Fibroblast of peridontal ligament (primary cell): Measurements from ENCODE around the gene ACTL7B.
"Not testable (repeated sequence)": the region's sequence is repeated elsewhere in the genome, so short reads cannot be mapped to it uniquely, and the experiment has no call there.

Experiments used
- DNase-seq: peaks from one replicate; pipeline ENCODE4 v3.0.0-alpha.2; 2010; ENCODE audit errors: extremely low read depth

Gene ACTL7B

GRCh38 chr9:108869092-108869725, 13.4 kb upstream of the ACTL7B start:
- DNase-seq = peak; percentile 17

DNA sequence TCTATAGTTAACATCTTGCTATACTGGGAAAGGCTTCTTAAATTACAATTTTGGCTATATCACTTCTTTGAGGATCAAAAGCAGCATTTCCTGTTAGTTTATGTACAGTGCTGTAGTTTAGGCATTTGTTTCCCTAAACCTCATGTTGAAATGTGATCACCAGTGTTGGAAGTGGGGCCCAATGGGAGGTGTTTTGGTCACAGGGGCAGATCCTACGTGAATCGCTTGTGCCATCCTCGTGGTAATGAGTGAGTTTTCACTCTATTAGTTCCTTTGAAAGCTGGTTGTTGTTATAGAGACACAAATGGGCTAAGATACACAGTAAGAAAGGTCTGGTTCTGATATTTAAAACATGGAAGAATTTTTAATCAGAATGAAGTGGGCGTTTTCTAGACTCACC, 12.0 kb upstream of the ACTL7B start:
- DNase-seq = no peak

- DNase-seq = no peak
Measured at GRCh38 chr9:108867116-108867515, 11.3 kb upstream of the ACTL7B start.

DNA sequence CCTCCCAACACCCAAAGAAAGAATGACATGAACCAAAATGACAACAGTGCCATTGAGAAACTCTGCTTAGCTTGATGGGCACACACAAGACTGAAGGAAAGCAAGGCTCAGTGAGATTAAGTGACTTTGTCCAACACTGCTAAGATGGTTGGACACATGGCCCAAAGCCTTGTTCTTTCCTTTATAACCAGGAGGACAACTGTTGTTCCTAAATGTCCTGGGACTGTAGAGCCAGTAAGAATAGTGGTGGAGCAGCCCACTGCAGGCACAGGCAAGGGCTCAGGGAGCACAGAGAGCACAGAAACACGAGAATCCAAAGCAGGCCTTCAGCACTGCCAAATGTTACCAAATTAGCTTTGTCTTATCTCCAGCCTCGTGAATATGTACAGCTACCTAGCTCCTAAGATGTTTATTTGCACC, 10.2 kb upstream of the ACTL7B start:
- no peak for DNase-seq

DNA sequence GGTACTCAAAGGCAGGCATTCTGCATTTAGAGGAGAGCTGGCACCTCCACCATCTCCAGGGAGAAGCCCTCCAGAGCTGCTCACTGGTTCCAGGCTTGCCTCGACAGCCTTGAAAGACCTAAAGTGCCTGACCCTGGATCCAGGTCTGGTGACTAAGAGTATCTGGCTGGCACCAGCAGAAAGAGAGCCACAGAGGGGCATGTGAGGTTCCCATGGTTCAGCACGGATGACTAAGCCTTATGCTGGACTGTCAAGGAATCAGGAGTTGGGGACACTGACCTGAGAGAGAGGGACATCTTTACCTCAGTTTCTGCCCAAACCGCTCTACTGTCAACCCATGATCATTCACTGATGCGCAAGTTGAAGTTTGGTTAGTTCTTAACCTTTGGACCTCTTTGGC, 9.3 kb upstream of the ACTL7B start:
- no peak for DNase-seq

DNA sequence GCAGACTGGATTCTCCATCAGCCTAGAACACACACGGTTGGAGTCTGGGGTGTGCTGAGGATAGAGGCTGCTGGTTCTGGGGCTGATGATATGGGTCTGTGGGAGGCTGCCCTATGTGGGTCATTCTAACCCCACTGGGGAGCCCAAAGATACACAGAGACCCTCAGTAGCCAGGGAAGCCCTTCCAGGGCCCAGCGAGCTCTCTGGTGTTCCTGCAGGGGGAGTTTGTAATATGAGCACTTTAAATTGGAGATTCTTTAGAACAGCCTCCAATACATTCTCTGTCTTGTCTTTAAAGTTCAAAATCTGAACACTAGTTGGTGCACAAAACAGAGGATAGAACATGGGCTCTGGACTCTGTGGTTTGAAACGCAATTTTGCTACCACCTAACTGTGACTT, 8.7 kb upstream of the ACTL7B start:
- DNase-seq = no peak

DNA sequence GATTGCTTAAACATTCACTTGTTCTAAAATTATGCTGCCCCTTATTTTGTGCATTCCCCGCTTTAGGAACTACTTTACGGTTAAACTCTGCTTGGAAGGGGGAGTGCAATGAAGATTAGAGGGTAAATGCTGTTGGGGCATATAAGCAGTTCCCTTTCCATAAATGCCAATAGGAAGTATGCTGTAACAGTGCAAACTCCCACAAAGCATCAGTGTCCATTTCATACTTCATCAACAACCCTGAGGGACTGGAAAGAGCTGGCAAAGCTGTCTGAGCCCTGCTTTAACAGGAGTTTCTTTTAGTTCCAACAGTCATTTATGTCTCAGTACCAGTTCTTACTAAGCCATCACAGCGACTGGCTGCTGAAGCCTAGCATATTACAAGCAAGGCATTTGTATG, 8.1 kb upstream of the ACTL7B start:
- no peak for DNase-seq

DNA sequence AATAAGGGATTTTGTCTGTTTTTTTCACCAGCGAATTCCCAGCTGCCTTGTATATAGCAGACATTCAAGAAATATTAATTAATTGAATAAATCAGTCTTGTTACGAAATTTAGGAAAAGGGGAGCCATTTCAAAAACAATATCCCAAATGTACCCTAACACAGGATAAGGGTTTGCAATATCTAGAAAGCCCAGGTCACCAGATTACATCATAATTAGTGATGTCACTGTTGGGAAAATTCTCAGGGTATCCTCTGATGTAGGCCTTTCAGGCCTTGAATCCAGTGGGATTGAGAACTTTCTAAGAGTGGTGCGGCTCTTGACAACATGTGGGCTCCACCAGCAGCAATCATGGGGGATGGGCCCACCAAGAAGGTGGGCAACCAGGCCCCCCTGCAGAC, 6.2 kb upstream of the ACTL7B start, which contains the start of gene ACTL7A:
Gene ACTL7A, plus strand, starts transcription at position 270 of the 400 bp plus-strand sequence. Its CDS starts 57 bp downstream, at position 327.
- no peak for DNase-seq

DNA sequence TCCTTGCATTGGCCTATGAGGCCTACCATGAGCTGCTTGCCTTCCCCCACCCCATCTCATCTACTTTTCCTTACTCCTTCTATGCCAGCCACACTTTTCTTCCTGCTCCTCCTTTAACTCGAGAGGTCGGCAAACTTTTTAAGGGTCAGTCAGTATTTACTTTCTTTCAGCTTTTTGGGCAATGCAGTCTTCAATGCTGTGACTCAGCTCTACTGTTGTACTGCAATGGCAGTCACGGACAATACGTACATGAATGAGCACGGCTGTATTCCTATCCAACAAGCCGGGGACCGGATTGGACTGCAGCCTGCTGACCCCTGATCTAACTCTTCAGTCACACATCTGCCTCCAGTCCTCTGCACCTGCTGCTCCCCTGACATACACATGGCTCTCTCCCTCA, 5.7 kb upstream of the ACTL7B start:
- no peak for DNase-seq

DNA sequence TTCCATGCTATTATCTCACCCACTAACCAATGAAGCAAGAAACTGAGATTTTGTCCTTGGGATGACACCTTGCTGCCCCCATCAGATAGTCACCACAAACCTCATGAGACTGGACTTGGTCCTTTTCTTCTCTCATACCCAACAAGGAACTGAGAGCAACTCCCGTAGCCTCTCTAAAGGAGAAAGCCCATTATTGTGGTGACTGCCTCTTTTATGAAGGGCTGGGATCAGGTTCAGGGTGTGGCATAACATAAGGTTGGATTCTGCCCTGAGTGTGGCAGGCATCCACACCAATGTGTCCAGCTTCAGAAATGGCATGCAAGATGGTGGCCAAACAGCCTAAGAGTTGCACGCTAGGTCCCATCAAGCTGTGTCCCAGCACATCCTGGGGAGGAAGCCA, 5.0 kb upstream of the ACTL7B start:
- DNase-seq = no peak

GRCh38 chr9:108860354-108860753, 4.6 kb upstream of the ACTL7B start:
- DNase-seq = peak; percentile 35

- no peak for DNase-seq
Measured at GRCh38 chr9:108859459-108860114, 3.8 kb upstream of the ACTL7B start.

GRCh38 chr9:108857572-108857971, 1.8 kb upstream of the ACTL7B start:
- no peak for DNase-seq

DNA sequence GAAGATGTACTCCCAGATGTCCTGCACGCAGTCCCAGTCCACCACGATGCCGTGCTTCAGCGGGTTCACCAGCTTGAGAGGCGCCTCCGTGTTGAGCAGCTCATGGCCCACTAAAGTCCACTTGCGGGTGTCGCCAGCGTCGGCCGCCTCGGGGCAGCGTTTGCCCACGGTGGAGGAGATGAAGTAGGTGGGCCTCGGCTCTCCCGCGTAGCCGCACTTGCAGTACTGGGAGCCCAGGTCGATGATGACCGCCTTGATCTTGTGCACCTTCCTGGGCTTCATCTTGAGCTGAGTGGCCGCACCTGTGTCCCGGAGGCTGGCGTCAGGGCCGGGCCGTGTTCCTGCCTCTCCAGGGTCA, 278 bp downstream of the ACTL7B start:
- DNase-seq = no peak

DNA sequence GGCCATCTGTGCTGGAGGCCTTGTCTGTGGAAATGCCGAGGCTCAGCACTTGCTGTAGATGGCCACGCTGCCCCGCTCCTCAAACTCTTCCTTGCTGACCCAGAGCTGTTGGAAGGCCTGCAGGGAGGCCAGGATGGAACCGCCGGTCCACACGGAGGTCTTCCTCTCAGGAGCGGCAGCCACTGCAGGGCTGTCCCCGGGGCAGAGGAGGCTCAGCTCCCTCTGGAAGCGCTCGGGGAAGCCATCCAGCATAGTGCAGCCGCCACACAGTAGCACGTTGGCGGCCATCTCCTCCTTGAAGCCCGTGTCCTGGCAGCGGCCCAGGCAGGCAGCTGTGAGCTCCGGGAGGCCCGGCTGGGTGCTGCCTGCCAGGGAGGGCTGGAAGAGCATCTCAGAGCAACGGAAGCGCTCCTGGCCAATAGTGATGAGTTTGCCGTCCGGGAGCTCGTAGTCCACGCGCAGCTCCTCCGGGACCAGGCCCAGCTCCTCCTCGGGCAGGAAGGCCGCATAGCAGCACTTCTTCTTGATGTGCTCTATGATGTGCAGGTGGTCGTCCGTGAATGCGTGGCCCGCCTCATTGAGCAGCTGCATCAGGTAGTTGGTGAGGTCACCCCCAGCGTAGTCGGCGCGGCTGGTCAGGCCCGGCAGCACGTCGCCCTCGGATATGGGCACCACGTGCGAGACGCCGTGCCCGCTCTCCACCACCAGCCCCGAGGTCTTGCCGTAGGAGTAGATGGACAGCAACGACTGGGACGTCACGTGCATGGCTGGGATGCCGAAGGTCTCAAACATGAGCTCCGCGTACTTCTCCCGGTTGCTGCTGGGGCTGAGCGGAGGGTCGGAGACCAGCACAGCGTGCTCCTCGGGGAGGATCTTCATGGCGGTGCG, 901 bp downstream of the ACTL7B start:
- no peak for DNase-seq

- no peak for DNase-seq
Measured at GRCh38 chr9:108854094-108854493, 1.7 kb downstream of the ACTL7B start.

DNA sequence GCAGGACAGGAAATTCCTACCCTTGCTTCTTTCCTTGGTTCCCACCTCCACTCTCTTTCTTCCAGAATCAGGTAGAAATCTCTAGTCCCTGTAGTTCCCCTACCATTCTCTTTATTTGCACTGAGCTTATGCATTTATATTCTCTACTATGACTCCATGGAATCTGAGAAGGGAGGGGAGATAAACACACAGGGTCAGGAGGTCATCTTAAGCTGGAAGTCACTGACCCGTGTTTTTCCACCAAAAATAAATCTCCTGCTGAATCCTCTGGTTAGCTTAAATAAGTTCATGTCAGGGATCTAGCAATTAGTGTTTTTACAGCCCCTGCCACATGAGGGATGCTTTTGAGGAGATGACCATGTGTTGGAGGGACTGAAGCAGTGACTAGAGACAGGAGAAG, 3.7 kb downstream of the ACTL7B start:
- no peak for DNase-seq

- no peak for DNase-seq
Measured at GRCh38 chr9:108851138-108851537, 4.6 kb downstream of the ACTL7B start.

GRCh38 chr9:108850293-108850897, 5.4 kb downstream of the ACTL7B start:
- peak; percentile 60 for DNase-seq

DNA sequence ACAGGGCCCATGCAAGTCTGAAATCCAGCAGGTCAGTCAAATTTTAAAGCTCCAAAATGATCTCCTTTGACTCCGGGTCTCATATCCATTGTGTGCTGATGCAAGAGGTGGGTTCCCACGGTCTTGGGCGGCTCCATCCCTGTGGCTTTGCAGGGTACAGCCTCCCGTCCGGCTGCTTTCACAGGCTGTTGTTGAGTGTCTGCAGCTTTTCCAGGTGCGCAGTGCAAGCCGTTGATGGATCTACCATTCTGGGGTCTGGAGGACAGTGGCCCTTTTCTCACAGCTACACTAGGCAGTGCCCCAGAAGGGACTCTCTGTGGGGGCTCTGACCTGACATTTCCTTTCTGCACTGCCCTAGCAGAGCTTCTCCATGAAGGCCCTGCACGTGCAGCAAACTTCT, 7.5 kb downstream of the ACTL7B start:
- DNase-seq = not testable (repeated sequence)

DNA sequence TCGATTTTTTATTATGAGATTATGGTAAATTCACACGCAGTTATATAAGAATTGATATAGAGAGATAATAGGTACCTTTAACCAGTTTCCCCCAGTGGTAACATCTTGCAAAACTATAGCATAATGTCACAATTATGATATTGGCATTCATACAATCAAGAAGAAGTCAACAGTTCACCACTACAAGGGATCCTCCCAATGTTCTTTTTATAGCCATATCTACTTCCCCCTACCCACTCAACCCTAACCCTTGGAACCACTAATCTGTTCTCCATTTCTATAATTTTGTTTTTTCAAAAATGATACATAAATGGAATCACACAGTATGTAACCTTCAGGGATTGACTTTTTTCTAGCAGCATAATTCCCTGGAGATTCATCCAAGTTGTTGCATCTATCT, 9.8 kb downstream of the ACTL7B start:
- DNase-seq = no peak

GRCh38 chr9:108845507-108845906, 10.3 kb downstream of the ACTL7B start:
- DNase-seq = no peak
